Measurements from ENCODE around the gene RBM3. TPM values are rescaled to one million over a fixed set of nuclear protein-coding genes. Genes with fewer than 3 reads are reported as not detected.
A peak's percentile ranks its signal among the peaks of the same experiment; 100 is the strongest.

Gene RBM3
- total and polyA plus RNA-seq, 2 of the 8 experiments (the other 6 are each of a cell fraction or from before 2014, with no cell fraction given), result 99.6 to 164 TPM

DNA sequence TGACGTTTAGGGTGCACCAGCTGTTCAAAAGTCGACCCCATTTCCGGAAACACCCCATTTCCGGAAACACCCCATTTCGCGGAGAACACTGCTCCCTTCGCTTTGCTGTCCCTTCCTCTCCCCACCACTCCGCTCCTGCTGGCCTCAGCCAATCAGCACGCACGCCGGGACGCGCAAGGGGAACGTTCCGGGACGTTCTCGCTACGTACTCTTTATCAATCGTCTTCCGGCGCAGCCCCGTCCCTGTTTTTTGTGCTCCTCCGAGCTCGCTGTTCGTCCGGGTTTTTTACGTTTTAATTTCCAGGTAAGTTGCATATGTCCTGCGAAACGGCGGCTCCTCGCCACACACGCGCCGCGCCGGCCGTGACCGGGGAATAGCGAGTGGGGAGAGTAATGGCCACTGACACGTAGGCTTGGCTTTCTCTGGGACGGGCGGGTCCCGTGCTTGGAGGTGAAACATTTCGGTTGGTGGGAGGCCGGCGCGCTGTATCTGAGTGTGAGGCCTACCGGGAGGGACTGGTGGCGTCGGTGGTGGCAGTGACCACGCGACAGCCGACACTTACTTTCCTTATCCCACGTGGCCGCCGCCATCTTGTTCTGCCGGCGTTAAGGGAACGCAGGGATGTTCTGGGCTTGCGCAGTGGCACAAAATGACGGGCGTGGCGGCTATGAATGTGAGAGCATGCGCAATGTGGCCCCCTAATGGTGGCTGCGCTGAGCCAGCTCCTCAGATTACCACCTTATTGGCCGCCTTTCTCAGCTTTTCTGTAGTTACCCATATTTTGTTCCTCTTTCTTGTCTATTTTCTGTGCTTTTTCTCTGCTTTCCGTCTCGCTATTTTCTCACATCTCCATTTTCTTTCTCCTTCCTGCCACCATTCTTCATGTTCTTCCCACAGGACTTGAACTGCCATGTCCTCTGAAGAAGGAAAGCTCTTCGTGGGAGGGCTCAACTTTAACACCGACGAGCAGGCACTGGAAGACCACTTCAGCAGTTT lies at the start of gene RBM3 (continued):
- no peak for TF ChIP-seq CHD7 (IDR thresholded peaks at IDR 0.05; ENCODE audit: insufficient replicate concordance, low read length)
- no peak for TF ChIP-seq SIX5 (IDR thresholded peaks at IDR 0.05; ENCODE audit: low read depth, low read length)
- no peak for TF ChIP-seq POU5F1 (IDR thresholded peaks at IDR 0.05; ENCODE audit: low read depth, low read length)
- peak; percentile 55 to 92 for TF ChIP-seq POLR2A (IDR thresholded peaks at IDR 0.05; ENCODE audit: control extremely low read depth in 1 of 2, low read depth in 2 of 2, low read length in 2 of 2)
- TF ChIP-seq CTCF (IDR thresholded peaks at IDR 0.05; ENCODE audit: control extremely low read depth in 1 of 3, insufficient read depth in 1 of 3, low read depth in 1 of 3, low read length in 3 of 3), result peak; percentile 2 to 39 (median 35); a peak in 2 of 4 replicates
- TF ChIP-seq CEBPB (IDR thresholded peaks at IDR 0.05; ENCODE audit: low read depth, low read length), result no peak
- TF ChIP-seq PHF8 (conservative IDR thresholded peaks at IDR 0.05; ENCODE audit: low read depth, low read length), result peak; percentile 91
